SK-N-SH treated with all-trans-retinoic acid at 6 μM for 48 hours (cell line): ENCODE measurements around the gene CLEC2B.

Experiments
- ARNTL ChIP-seq: fragments of 450-650 bp; formaldehyde crosslinking; IDR thresholded peaks from 2 replicates; pipeline ENCODE4 v1.5.0; 2020; ENCODE audit warnings: low read depth, mild to moderate bottlenecking, moderate library complexity, borderline replicate concordance
- CSRNP3 ChIP-seq: fragments of 250-450 bp; sonication (Bioruptor Pico); IDR thresholded peaks from 2 replicates; pipeline ENCODE4 v1.5.1; 2021; ENCODE audit warnings: mild to moderate bottlenecking, moderate library complexity
- ESRRG ChIP-seq: fragments of 250-450 bp; sonication (Bioruptor Pico); IDR thresholded peaks from 2 replicates; pipeline ENCODE4 v1.6.1; 2021; ENCODE audit warnings: mild to moderate bottlenecking
- GLIS3 ChIP-seq: fragments of 250-450 bp; sonication (Bioruptor Pico); IDR thresholded peaks from 2 replicates; pipeline ENCODE4 v1.5.0; 2020; ENCODE audit warnings: mild to moderate bottlenecking, moderate library complexity
- PATZ1 ChIP-seq: fragments of 250-450 bp; sonication (Bioruptor Pico); IDR thresholded peaks from 2 replicates; pipeline ENCODE4 v1.8.0; 2020; ENCODE audit warnings: mild to moderate bottlenecking, moderate library complexity, borderline replicate concordance
- PPARA ChIP-seq: fragments of 250-450 bp; sonication (Bioruptor Pico); IDR thresholded peaks from 2 replicates; pipeline ENCODE4 v1.5.0; 2020; ENCODE audit warnings: mild to moderate bottlenecking, borderline replicate concordance
- SNAI2 ChIP-seq: fragments of 250-450 bp; sonication (Bioruptor Pico); IDR thresholded peaks from 2 replicates; pipeline ENCODE4 v1.5.0; 2020; ENCODE audit warnings: mild to moderate bottlenecking, moderate library complexity
- TCF4 ChIP-seq: fragments of 250-450 bp; sonication (Bioruptor Pico); IDR thresholded peaks from 2 replicates; pipeline ENCODE4 v1.8.0; 2021; ENCODE audit warnings: mild to moderate bottlenecking, moderate library complexity, borderline replicate concordance
- TOX ChIP-seq: fragments of 250-450 bp; sonication (Bioruptor Pico); IDR thresholded peaks from 2 replicates; pipeline ENCODE4 v1.8.0; 2021; ENCODE audit warnings: mild to moderate bottlenecking, moderate library complexity, borderline replicate concordance
- TSHZ2 ChIP-seq: fragments of 250-450 bp; sonication (Bioruptor Pico); IDR thresholded peaks from 2 replicates; pipeline ENCODE4 v1.5.0; 2020; ENCODE audit warnings: mild to moderate bottlenecking, moderate library complexity
- ZFP3 ChIP-seq: fragments of 250-450 bp; sonication (Bioruptor Pico); IDR thresholded peaks from 2 replicates; pipeline ENCODE4 v1.5.0; 2020; ENCODE audit warnings: mild to moderate bottlenecking, moderate library complexity
- ZNF70 ChIP-seq: fragments of 450-650 bp; formaldehyde crosslinking; IDR thresholded peaks from 2 replicates; pipeline ENCODE4 v1.5.0; 2020; ENCODE audit warnings: mild to moderate bottlenecking, moderate library complexity

- TF ChIP-seq TOX (CRISPR knock-in tag) (no peak), TCF4 (CRISPR knock-in tag) (no peak), PATZ1 (CRISPR knock-in tag) (no peak), ZNF70 (CRISPR knock-in tag) (no peak), PPARA (CRISPR knock-in tag) (no peak), SNAI2 (CRISPR knock-in tag) (no peak), TSHZ2 (no peak), ARNTL (CRISPR knock-in tag) (no peak), CSRNP3 (CRISPR knock-in tag) (no peak), GLIS3 (CRISPR knock-in tag) (no peak), ZFP3 (CRISPR knock-in tag) (no peak), ESRRG (CRISPR knock-in tag) (no peak)
Measured at GRCh38 chr12:9809338-9809737, 59.8 kb downstream of the CLEC2B start.
